ENCODE results near the gene GRIFIN.

Gene GRIFIN

DNA sequence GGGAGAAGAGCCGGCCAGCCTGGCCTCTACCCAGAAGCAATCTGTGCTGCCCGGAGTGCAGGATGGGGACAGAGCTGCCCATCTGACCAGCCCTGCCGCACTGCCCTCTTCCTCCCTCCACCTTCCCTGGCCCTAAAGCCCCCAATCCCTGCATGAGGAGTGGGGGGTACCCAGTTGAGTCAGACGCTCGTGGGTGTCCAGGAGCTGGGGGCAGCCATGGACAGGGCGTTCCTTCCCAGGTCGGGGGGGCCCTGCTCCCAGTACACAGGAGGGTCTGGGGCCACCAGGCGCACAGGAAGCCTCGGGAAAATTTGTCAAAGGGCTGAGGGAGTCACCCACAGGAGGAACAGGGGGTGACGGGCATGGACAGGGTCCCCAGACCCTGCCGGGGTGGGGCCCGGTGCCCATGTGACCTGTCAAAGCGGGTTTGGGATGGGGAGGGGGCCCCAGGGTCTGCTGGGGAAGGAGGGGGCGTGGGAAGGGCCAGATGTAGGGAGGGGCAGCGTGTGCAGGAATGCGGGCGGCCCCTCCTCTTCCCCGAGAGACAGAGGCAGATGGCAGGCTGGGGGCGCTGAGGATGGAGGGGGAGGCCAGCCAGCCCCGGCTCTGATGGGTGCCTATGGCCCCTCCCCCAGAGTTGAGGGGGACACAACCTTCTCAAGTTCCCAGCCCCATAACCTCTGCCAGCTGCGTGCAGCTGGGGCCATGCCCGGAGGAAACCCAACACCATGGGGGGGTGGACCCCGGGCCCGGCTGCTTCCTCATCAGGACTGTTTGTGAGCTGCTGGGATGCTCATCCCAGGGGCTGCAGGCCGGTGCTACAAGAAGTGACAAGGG lies 21.5 kb upstream of the GRIFIN start:
- DNase-seq: no peak

DNA sequence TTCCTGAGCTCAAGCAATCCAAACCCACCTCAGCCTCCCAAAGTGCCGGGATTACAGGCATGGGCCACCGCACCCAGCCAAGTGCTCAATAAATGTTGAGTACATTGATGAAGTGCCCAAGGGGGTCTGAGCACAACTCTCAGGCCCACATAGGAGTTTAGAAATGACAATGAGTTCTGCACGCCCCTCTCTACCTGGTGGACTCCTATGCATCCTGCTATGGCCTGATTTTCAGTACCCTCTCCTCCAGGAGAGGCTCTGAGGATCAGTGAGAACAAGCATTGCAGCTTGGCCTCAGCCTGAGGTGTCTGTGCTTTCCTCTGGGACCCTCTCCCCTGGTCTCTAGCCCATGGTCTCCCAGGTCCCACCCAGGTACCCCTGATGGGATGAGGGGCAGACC lies 20.9 kb upstream of the GRIFIN start:
- DNase-seq: no peak

DNA sequence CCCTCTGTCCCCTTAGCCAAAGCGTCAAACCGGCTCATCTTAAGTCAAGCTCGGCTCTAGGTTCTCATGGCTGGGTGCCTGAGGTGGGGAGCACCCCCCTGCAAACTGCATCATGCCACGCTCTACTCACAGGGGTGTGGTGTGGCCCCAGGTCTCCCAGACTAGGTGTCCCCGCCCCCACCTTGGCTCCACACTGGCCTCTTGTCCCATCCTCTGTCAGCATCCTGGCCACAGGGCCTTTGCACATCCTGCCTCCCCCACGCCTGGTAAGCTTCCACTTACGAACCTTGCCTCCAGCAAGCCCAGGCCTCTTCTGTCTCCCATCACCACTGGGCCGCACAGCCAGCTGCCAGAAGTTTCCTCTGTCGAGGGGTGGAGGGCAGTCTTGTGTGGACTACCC lies 20.2 kb upstream of the GRIFIN start:
- no peak for DNase-seq

DNA sequence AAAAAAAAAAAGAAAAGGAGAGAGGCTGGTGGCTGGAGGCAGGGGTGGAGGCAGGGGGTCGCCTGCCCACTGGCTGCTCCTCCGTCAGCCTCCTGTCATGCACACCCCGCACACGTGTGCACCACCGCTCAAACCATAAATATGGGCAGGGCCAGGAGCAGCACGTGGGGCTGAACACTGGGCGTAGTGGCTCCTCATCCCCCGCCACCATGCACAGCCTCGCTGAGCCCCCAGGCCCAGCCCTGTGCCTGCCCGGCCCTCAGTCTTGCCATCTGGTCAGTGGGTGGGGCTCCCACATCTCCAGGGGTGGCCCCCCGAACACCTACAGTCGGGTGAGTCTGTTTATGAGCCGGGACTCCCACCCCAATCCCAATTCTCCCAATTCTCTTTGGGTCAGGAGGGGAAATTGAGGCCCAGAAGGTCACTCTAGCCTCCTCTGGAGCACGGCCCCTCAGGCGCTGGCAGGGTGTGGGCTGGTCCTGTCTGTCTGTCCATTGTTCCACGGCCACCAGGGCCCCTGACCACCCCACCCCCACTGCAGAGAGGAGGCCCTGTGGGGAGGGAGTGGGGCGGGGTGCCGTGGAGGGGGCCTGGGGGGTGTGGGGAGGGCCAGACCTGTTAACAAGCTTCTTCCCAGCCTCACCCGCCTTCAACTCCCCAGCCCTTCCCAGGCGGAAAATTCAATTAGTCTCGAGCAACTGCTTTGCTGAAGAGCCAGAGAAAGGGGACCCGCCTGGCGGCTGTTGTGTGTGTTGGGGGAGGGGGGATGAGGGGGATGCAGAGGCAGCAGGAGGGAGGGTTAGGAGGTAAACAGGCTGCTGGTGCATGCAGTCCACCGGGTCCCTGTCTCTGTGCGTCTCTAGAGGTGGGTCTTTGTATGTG lies 19.5 kb upstream of the GRIFIN start:
- no peak for DNase-seq

DNA sequence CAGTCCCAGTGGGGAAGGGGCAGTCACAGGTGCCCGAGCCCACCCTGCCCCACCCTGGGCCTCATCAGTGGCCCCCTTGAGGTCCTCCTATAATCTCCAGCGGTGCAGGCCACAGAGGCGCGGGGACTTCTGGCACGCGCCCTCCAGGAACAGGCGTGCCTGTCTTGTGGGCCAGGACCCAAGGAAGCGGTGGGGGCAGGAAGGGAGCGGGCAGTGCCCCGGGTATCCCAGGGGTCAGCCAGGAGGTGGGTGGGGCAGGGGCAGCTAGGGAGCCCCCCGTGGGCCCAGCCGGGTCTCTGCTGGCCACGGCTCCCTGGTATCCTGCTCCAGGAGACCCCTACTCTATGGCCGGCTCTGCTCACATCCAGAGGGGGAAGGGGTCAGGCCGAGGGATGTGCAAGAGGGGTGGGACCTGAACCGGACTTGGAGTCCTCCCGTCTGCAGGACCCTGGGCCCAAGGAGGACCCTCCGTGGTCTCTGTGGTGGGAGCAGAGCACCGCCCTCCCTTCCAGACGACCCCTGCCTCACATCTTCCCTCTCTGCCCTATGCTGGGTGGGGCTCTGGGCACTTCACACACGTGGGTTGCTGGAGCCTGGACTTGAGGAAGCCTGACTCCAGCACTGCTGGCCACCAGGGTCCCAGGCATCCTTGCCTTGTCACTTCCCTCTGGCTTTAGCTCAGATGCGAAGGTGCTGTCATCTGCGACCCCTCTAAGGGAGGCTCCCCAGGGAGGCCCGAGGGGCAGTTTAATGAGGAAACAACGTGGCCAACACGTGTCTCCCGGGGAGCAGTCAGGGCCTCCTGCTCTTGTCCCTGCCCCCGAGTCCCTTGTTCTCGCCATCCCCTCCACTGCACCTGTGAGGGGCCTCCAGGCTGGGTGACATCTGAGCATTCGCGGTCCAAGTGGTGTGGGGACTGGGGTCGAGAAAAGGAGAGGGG lies 18.3 kb upstream of the GRIFIN start:
- no peak for DNase-seq

DNA sequence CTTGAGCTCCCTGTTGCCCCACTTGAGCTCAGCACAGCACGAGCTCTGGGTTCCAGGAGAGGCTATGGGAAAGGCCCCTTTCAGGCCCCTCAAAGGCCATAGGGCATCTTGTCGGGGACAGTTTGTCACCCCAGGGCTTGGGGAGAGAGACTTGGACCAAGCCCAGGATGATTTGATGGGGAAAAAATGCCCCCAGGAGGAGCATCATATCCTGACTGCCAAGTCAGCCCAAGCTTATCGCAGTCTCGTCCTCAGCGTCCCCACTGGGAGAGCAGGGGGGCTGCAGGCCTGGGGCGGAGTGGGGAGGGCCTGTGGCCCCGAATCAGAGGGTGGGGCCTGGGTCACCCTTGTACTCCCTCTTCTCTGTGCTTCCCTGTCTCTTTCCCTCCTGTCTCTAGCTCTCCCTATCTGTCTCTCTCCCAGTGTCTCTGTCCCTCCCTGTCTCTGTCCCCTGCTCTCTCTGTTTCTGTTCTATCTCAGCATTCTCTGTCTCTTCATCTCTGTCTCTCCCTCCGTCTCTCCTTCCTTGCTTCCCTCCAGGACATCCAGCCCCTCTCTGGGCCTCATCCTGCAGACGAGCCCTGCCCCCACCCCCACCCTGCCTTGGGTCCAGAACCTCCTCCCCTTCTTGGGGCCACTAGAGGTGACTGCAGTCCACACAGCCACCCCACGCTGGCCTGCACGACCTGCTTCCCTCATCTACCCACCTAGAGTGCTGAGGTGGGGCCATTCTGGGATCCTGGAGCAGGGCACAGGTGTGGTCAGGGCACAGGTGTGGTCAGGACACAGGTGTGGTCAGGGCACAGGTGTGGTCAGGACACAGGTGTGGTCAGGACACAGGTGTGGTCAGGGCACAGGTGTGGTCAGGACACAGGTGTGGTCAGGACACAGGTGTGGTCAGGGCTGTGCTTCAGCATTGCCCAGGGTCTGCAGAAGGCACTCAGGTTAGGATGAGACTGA lies 17.3 kb upstream of the GRIFIN start:
- no peak for DNase-seq

DNA sequence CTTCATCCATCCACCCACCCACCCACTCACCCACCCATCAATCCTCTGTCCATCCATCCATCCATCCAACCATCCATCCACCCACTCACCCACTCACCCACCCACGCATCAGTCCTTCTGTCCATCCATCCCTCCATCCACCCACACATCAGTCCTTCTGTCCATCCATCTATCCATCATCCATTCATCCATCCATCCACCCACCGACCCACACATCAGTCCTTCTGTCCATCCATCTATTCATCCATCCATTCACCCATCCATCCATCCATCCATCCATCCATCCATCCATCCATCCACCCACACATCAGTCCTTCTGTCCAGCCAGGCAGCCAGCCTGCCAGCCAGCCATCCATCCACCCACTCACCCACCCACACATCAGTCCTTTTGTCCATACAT lies 15.8 kb upstream of the GRIFIN start:
- no peak for DNase-seq

DNA sequence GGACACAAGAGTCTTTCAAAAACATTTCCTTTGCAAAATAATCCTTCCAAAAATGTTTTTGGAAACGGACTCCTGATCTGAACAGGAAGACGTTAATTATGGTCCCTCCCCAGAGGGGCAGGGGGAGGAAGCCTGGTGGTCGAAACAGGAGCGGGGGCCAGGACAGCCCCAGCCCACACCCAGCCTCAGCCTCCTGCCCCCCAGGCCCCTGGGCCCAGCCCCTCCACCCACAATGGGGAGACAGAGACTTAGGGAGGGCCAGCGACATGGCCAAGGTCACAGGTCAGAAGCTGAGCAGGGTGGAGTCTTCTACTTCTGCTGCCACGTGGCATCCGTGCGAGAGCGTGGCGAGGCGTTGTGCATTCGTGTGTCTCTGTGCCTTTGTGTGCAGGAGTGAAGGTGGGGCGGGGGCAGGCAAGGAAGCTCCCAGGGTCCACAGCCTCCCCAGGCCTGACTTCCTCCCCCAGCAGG lies 14.0 kb upstream of the GRIFIN start:
- no peak for DNase-seq

DNA sequence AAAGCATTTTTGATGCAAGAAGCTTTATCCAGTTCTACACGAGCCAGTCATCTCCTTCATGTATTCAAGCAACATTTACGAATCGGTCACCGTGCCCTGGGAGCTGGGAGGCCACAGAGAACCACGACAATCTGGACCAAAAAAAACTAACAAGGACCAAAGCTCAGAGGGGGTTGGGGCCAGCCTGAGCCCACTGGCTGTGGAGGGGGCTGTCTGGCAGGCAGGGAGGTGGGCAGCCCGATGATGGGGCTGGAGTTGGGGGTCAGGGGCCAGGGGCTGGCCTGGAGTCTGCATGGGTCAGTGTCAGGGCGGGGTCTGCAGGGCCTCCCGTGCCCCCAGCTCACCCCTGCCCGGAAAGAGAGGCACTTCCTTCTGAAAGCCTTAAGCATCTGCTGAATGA lies 12.5 kb upstream of the GRIFIN start:
- no peak for DNase-seq

DNA sequence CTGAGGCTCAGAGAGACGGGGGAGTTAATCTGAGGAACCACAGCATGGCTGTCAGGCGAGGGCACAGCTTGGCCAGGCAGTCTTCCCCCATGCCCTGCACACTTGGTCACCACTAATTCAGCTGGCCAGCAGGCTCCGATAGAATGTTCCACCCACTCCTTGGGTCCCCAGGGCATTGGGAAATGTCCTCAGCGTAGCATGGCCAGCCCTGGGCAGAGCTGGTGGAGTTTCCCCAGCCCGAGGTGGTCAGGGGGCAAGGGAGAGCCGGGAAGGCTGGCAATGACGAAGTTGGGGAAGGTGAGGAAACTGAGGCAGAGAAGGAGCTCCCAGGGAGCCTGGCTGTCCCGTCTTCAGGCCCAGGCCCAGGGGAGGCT lies 12.1 kb upstream of the GRIFIN start:
- no peak for DNase-seq

DNA sequence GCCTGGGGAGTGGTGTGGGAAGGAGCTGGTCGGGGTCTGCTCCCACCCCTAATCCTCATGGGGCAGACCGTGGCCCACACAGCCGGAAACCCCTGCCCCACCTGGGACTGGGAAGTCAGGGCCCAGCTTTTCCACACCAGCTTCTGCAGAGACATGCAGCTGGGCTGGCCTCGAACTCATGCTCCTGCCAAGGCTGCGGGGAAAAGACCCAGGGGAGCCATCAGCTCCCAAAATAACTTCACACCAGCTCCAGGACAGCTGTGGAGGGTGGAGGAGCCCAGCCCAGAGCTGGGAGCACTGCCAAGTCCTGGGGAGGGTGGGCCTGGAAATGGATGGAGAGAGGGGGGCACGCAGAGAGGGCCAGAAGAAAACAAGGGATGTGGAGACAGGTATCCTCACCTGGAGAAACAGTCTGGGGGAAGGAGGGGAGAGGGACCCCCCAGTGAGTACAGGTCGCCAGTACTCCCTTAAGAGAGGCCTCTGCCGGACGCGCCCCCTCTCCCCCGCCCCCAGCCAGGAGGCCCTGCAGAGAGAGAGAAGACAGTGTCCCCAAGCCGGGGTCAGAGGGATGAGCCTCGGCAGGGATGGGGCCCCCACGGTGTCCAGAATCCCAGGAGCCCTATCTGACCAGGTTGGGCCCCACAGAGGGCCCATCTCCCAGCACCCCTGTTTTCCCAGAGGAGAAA lies 11.5 kb upstream of the GRIFIN start:
- no peak for DNase-seq

DNA sequence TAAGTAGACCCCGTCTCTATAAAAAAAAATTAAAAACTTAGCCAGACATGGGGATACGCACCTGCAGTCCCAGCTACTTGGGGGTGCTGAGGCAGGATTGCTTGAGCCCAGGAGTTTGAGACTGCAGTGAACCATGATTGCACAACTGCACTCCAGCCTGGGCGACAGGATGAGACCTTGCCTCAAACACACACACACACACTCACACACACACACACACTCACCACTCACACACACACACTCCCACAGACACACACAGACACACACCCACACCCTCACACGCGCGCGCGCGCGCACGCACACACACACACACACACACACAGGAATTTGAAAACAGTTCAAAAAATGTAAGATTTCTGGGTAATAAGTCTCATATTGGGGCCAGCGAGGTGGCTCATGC lies 8.7 kb upstream of the GRIFIN start:
- DNase-seq: no peak

DNA sequence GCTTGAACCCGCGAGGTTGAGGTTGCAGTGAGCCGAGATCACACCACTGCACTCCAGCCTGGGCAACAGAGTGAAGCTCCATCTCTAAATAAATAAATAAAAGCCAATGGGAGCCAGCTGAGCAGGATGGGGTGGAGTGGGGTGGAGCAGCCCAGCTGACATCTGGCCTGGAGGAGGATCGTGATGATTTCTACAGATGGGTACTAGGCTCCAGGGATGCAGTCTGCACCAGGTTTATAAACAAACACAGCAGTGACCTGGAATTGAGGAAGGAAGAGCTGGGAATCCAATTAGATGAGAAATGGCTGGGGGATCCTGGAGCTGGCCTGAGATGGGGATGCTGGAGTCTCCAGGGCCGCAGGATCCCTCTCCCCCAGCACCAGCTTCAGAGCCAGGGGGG lies 7.3 kb upstream of the GRIFIN start:
- no peak for DNase-seq

DNA sequence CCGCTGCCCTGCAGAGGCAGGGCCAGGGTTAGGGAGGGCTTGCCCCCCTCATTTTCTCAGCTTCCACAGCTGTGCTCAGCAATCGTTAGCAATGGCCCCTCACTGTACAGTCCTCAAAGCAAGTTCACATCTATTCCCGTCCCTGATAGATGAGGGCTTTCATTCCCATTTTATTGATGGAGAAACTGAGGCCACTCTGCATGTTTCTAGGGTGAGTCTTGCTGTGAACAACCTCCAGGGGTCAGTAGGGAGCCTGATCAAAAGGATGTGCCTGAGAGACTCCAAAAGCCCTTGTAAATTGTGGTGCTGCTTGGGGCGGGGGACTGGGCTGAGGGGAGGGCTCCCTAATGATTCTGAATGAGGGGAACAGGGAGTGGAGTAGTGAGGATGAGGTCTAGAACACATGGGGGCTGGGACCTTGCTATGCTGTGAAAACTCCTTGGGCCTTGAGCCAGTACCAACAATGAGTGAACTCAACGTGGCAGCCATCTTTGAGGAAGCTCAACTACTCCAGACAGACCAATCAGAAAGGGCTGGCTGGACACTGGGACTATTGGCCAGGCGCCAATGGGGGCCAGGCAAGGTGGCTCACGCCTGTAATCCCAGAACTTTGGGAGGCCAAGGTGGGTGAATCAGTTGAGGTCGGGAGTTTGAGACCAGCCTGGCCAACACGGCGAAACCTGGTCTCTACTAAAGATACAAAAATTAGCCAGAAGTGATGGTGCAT lies 6.7 kb upstream of the GRIFIN start:
- DNase-seq: no peak

DNA sequence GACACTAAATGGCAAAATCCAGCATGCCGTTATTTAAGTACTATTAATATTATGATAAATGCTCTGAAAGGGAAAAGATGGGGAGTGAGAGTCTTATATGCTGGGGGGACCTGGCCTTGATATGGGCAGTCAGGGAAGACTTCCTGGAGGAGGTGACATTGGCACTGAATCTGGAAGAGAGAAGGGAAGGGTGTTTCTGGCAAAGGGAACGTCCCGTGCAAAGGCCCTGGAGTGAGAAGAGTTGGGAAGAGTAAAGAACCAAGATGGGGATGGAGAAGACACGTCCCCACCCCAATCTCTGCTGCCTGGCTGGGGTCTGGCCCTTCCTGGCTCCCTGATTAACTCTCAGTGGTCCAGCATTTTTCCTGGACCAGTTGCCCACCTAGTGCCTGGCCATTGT lies 5.0 kb upstream of the GRIFIN start:
- DNase-seq: no peak

DNA sequence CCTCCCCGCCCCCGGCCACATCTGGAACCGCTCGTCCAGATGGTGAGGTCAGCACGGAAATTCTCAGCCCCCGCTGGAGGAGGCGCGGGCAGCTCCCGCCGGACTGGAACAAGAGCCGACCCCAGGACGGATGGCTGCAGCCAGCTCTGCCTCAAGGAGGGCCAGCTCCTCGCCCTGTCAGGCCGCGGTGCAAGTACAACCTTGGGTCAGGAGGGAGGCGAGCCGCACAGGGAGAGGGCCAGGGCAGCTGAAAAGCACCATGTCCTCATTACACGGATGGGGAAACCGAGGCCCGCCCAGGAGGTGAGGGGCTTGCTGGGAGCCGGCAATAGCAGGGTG lies 3.8 kb upstream of the GRIFIN start:
- DNase-seq: no peak

DNA sequence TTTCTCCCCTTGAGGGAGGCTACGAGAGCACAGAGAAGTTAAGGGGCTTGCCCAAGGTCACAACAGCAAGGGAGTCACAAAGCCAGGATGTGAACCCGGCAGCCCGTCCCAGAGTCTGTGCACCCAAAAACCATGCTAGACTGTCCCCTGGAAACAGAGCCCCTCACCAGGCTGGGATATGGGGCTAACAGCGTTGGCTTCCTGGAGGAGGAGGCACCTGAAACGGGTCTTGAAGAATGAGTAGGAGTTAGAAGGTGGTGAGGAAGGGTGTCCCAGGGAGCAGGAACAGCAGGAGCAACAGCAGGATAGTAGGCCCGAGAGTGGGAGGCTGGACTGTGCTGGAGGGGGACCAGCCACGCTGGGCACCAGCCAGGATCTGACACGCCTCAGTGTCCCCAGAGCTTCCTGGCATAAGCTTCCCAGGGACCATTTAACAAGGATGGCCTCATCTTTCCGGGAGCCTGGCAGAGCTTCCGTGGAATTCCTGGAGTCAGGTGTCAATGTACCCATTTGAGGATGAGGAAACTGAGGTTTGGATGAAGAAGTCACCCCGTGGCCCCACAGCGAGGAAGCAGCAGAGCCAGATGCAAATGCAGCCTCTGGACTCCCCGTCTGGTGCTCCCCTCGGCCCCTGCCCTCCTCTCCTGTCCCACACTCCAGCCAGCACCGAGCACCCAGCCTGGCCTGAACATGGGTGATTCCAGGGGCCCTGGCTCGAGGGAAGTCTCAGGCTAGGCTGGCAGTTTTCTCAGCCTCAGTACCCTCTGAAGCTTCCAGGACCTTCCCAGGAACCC lies 3.3 kb upstream of the GRIFIN start:
- no peak for DNase-seq

DNA sequence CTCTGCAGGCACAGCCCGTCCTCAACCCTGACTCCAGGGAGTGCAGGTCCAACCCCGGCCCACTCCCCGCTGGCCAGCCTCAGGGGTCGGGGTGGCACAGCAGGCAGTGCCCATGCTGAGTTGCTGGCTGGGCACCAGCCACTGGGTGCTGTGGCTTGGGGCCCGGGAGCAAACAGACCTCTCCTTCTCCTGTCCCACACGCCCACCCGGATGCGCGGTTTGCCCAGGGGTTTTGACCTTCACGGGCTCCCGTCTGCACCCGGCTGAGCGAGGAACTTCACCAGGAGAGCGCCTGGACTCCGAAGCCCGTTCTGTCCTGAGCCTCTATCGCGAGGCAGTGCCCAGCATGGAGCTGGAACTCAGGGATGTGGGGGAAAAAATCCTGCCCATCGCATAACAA lies 2.6 kb upstream of the GRIFIN start:
- DNase-seq: no peak

DNA sequence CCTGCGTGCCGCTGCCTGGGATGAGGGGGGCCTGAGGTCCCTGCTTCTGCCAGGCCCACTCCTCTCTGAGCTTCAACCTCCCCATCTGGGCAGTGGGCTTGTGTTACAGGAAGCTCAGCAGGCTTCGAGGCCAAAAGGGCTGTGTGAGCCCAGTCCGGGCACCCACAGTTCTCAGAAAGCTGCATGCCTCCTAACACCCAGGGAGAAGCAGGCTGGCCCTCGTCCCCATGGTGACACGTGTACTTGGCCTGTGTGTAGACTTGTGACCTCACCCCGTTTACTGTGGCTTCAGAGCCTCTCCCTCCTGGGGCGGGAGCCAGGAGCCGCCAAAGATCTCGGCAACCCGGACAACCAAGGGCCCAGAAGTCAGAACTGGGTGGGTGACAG lies 2.2 kb upstream of the GRIFIN start:
- no peak for DNase-seq

All from stimulated activated CD4-positive, alpha-beta T cell treated with anti-CD3 and anti-CD28 coated beads, Interleukin-12 subunit alpha, Interleukin-12 subunit beta, amount 100 ng/mL, for 4 hours (primary cell).